22Rv1 (cell line): ENCODE measurements around the gene PRAME.

ENCODE experiments used
- ZFX ChIP-seq: fragments of 450-650 bp; IDR thresholded peaks from 2 replicates; pipeline ENCODE4 v1.6.1; 2017; ENCODE audit warnings: antibody characterized with exemption, borderline replicate concordance
- TF ChIP-seq, protein P1 (sequence below): fragments of 450-650 bp; IDR thresholded peaks from 2 replicates; pipeline ENCODE4 v1.5.1; 2017; ENCODE audit warnings: mild to moderate bottlenecking

DNA sequence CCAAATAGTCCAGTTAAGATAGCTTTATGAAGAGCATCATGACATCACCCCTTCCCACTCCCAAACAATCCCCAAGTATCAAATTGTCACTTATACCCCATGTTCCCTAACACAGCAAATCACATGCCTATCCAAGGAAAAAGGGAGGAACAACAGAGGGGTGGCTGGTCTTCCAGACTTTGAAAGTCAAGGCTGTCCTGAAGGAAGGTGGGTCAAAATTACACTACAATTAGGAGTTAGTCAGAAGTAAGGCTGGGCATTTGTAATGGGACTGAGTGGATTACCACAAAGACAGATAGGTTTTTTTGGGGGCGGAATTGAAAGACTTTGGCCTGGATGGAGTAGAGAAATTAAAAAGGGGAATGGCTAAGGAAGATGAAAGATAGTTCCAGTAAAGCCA is 5.9 kb downstream of the PRAME start:
- TF ChIP-seq, protein P1, sequence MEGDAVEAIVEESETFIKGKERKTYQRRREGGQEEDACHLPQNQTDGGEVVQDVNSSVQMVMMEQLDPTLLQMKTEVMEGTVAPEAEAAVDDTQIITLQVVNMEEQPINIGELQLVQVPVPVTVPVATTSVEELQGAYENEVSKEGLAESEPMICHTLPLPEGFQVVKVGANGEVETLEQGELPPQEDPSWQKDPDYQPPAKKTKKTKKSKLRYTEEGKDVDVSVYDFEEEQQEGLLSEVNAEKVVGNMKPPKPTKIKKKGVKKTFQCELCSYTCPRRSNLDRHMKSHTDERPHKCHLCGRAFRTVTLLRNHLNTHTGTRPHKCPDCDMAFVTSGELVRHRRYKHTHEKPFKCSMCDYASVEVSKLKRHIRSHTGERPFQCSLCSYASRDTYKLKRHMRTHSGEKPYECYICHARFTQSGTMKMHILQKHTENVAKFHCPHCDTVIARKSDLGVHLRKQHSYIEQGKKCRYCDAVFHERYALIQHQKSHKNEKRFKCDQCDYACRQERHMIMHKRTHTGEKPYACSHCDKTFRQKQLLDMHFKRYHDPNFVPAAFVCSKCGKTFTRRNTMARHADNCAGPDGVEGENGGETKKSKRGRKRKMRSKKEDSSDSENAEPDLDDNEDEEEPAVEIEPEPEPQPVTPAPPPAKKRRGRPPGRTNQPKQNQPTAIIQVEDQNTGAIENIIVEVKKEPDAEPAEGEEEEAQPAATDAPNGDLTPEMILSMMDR = no peak
- TF ChIP-seq ZFX = no peak
